GM12865 (cell line): ENCODE measurements around the gene AKAP3.

Experiments used
- DNase-seq: peaks from one replicate; pipeline ENCODE4 v3.0.0; 2010; ENCODE audit warnings: low read depth
- H3K4me3 ChIP-seq: 2 replicates; pipeline ENCODE4 v1.5.1; 2011; ENCODE audit warnings: mild to moderate bottlenecking, low read depth, low read length, control low read depth
- CTCF ChIP-seq: IDR thresholded peaks from 2 replicates; pipeline ENCODE4 v1.5.1; 2011; ENCODE audit warnings: low read length, control low read depth, low read depth, inconsistent platforms; ENCODE audit not compliant: insufficient read depth; ENCODE audit errors: missing control alignments

AKAP3 gene

GRCh38 chr12:4663971-4664505 lies 15.2 kb upstream of the AKAP3 start:
- no peak overlapping the region for H3K4me3 ChIP-seq
- no peak for DNase-seq
- no peak for TF ChIP-seq CTCF

GRCh38 chr12:4653691-4654090 lies 4.8 kb upstream of the AKAP3 start:
- no peak for TF ChIP-seq CTCF

GRCh38 chr12:4653257-4653656 lies 4.4 kb upstream of the AKAP3 start:
- TF ChIP-seq CTCF: no peak
- DNase-seq: no peak
- H3K4me3 ChIP-seq: no peak overlapping the region

More at GRCh38 chr12:4653691-4654090, 4.8 kb upstream of the AKAP3 start:
- H3K4me3 ChIP-seq: no peak overlapping the region
- no peak for DNase-seq

- H3K4me3 ChIP-seq: peak overlapping the region; percentile 96
- no peak for TF ChIP-seq CTCF
- no peak for DNase-seq
These were observed 459 bp upstream of the AKAP3 start for GRCh38 chr12:4649358-4649661.

- peak overlapping the region; percentile 96 for H3K4me3 ChIP-seq
- no peak for TF ChIP-seq CTCF
- peak; percentile 54 for DNase-seq
These were observed 749 bp downstream of the AKAP3 start for GRCh38 chr12:4648104-4648500.

- H3K4me3 ChIP-seq: no peak overlapping the region
- no peak for DNase-seq
- no peak for TF ChIP-seq CTCF
These were observed 3.8 kb downstream of the AKAP3 start for GRCh38 chr12:4645023-4645422.

- DNase-seq: peak; percentile 60
- TF ChIP-seq CTCF: no peak
- no peak overlapping the region for H3K4me3 ChIP-seq
These were observed 5.1 kb downstream of the AKAP3 start for GRCh38 chr12:4643747-4644146.
